GM19023 (cell line): ENCODE measurements around the gene PI4KA.
"Not testable (repeated sequence)": the region's sequence is repeated elsewhere in the genome, so short reads cannot be mapped to it uniquely, and the experiment has no call there.

Experiments
- ATAC-seq: cut with Tn5 transposase; IDR thresholded peaks from one replicate; pipeline ENCODE4 v1.9.1; 2021; ENCODE audit warnings: mild to moderate bottlenecking, moderate library complexity; ENCODE audit not compliant: unreplicated experiment

Gene PI4KA

DNA sequence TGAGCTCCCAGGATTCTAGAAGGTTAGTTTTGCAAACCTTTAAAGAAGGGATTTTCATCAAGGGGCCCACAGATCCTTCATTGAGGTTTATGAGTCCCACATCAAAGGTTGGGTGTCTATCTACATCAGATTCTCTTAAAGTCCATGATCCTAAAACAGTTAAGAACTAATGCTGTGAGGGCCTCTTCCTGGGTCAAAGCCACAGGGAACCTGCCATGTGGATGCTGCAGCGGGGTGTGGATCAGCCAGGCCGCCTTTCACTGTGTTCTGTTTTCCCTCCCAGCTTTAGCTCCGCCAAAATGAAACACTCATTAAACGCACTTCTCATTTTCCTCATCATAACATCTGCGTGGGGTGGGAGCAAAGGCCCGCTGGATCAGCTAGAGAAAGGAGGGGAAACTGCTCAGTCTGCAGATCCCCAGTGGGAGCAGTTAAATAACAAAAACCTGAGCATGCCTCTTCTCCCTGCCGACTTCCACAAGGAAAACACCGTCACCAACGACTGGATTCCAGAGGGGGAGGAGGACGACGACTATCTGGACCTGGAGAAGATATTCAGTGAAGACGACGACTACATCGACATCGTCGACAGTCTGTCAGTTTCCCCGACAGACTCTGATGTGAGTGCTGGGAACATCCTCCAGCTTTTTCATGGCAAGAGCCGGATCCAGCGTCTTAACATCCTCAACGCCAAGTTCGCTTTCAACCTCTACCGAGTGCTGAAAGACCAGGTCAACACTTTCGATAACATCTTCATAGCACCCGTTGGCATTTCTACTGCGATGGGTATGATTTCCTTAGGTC is 79.4 kb downstream of the PI4KA start:
- no peak for ATAC-seq

DNA sequence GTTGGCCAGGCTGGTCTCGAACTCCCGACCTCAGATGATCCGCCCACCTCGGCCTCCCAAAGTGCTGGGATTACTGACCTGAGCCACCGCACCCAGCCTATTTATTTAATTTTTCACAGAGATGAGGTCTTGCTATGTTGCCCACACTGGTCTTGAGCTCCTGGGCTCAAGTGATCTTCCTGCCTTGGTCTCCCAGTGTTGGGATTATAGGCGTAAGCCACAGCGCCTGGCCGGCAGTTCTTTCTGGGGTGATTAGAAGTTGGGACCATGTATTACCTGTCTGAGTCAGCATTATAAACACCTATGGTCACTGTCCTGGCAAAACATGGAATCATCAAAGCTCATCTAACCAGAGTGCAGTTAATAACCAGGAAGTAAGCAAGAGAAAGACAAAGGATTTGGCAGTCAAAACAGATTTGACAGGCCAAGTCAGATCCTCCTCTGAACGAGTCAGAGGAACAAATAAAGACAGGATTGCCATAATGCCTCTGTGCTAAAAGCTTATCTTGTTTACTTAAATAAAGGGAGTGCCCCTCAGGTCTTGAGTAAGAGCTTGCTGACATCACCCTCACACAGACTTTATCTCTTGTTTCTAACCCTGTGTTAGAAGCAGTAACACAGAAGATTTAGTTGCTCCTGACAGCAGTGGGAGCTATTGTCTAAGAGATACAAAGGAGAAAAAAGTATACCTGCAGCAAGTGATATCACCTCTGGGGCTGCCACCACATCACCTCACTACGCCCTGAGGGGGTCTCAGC is 81.0 kb downstream of the PI4KA start:
- no peak for ATAC-seq

DNA sequence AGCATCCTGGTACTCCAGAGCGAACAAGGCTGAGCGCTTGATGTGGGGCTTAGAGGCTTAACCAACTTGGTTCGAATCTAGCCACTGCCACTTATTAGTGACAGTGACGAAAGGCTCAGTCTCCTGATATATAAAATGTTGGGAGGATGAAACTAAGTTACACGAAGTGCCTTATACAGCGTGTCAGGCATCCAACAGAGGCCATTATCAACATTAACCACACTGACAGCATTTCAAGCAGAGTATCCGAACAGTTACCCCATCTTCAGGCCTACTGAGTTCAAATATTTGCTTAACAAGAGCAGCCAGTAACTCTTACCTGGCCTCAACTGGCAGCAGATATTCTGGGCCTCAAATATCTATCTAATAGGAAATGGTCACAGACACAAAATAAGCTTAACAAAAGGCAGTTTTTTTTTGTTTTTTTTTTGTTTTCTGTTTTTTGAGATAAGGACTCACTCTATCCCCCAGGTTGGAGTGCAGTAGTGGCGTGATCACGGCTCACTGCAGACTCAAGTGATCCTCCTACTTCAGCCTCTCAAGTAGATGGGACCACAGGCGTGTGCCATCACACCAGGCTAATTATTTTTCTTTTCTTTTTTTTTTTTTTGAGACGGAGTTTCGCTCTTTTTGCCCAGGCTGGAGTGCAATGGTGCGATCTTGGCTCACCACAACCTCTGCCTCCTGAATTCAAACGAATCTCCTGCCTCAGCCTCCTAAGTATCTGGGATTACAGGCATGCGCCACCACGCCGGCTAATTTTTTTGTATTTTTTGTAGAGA is 81.8 kb downstream of the PI4KA start:
- ATAC-seq: no peak

DNA sequence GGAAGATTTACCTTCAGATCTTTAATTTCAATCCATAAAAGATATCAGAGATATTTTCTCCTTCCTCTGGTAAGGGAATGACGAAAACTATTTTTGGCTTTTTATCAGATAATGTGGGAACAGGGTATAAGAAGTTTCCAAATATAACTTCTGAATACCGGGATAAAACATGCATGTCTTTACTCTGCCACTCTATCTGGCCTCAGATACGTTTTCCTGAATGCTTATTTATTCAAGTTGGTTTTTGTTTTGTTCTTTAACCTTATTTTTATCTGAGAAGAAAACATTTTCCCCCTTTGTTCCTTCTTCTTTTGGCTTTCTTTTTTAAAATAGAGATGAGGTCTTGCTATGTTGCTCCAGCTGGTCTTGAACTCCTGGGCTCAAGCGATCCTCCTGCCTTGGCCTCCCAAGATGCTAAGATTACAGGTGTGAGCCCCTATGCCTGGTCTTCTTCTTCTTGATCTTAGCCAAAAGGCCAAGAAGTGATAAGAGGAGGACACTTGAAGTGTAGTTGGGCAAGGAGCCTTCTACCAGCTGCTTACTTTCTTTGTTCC is 83.2 kb downstream of the PI4KA start:
- no peak for ATAC-seq

DNA sequence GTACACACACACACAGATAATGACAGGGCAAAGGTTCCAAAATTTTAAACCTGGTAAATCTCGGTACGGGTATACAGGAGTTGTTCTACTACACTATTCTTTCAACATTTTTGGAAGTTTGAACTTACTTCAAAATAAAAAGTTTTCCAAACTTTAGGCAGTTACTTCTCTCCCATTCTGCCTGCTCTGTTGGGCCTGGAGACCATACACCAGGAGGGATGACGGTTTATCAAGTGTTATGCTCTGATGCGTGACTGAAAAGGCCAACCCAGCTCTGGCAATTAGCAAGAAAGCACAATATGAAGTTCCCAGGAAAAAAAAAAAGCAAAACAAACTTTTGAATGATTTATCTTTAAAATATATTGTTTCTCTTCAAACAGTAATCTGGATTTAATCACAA is 83.7 kb downstream of the PI4KA start:
- no peak for ATAC-seq

DNA sequence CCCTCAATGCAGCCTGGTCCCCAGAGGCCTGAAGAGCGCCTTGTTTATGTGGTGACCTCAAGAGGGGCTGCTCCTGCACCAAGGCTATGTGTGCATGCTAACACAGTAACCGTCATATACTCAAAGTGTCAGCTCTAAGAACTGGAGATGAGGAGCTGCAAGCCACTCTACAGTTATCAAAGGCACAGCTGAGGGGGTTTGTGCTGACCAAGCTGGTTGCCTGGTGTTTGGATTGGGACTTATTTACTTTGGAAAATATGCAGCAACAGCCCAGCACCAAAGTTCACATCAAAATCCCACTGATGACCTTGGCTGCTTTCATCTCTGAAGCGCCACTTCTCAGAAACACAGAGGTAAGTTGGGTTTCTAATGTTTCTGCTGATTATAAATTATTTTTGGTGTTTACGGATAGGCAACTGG is 84.8 kb downstream of the PI4KA start, which contains the start of gene SERPIND1:
SERPIND1 (plus strand) TSS at position 321 of the 420 bp plus-strand sequence. CDS start 5,200 bp downstream, outside the sequence.
- no peak for ATAC-seq

DNA sequence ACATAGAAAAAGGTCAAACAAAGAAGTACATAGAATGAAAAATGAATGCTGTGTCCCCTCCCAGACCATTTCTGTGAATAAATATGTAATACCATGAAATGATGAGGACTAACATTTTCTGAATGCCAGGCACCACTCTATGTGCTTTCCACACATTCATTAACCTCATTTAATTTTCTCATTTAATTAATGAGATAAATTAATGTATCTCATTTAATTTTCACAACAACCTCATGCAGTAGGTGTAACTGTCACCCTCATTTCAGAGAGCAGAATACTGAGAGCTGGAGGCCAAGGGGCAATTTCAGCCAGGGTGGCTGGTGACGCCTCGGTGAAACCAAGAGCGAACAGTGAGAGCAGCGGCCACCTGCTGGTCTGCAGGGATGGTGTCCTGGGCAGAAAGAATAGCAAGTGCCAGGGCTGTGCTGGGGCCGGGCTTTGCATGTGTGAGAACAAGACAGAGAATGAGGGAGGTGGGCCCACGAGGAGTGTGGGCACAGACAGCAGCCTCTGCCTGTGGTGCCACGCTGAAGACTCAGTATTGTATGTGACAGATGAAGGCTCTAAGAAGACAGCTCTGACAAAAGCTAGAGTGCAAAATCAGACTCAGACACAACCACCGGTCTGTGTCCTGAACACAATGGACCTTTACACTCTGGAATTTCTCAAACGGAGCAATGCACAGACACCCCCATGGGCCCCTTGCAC is 86.5 kb downstream of the PI4KA start:
- ATAC-seq: no peak

DNA sequence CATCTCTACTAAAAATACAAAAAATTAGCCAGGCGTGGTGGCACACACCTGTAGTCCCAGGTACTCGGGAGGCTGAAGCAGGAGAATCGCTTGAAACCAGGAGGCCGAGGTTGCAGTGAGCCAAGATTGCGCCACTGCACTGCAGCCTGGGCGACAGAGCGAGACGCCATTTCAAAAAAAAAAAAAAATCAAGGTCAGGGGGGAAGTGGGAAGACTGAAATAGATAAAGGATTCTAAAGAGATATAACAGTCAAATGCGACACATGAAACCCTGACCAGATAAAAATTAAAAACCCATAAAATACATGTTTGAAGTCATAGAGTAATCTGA is 89.2 kb downstream of the PI4KA start:
- not testable (repeated sequence) for ATAC-seq

DNA sequence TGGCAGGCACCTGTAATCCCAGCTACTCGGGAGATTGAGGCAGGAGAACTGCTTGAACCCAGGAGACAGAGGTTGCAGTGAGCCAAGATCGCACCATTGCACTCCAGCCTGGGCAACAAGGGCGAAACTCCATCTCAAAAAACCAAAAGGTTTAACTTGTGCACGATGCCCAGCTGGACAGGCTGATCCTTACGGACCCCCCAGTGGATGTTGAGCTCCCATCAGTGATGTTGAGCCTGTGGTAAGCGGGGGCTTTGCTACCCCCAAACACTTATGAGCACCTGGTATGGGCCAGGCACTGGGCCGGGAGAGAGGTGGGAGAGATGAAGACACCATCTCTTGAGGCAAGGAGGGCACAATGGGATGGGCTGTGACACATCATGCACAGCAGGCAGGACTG is 92.1 kb downstream of the PI4KA start:
- ATAC-seq: no peak

DNA sequence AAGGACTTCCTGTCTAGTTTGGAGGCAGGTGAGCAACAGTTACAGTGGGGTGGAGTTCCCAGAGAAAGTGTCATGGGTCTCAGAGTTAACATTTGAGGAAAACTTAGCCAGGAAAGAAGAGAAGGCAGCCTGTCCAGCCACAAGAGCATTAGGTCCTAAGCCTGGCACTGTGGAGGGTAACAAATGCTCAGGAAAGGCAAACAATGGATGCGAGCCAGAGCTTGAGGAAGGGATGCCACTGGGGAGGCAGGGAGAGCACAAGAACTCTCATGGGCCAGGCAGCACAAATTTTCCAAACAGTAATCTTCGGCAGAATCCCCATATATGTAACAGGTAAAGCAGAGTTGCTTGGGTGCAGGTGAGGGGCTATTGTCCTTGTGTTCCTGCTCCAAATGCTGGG is 92.7 kb downstream of the PI4KA start:
- ATAC-seq: no peak

DNA sequence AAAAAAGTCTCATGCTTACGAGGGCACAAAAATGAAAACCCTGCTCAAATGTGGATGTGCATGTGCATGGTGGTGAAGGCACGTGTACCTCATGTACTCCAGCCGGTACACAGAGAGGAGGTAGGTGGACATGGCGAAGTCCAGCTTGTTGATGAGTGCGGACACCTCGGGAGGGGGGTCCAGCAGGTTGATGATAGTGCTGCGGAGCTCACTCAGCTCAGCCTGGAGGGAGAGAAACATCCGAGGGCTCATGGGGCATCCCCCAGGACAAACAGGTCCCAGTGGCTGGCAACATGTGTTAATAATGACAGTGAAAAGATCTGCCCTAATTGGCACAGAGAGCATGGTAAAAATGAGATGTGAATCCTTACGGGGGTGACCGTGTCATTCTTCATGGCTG is 93.9 kb downstream of the PI4KA start:
- ATAC-seq: no peak

DNA sequence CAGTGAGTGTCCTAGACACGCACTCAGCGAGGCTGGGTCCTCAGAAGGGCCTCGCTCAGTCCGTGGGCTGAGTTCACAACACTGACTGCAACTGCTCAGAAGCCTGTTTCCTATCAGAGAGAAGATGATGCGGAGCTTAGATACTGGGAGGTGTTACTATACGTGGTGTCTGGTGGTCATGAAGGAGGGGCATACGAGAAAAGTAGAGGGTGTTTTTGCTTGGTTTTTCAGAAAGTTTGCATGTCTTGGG is 94.2 kb downstream of the PI4KA start:
- no peak for ATAC-seq

DNA sequence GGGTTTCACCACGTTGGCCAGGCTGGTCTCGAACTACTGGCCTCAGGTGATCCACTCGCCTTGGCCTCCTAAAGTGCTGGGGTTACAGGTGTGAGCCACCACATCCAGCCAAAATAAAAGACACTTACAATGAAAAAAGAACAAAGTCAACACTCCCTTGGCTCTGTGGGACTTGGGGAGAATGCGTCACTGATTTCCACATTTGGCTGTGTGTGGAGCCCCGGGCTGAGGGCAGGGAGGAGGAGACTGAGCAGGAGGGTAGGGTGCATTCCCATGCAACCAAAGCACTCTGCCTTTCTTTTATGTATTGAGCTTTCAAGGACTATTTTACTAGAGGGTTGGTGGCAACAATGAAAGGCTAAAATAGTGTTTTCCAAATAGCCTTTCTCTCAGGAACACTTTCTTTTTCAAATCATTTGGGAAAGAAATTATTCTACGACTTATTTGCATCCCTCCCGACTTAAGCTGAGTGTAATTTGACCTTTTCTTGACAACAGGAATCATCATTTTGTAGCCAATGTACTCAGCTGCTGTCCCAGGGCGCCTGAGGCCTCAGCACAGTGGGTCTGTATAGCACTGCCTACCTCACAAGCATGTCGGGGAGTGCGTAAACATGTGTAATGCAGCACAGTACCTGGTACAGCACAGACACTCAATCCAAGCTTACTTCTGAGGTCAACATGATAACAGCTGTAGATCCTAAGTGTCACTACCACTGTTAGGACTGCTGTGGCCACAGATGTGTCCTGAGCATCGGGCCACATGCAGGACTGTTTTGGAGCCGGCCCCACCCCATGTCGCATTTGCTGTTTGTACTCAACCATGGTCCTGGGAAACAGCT is 94.8 kb downstream of the PI4KA start:
- ATAC-seq: no peak

DNA sequence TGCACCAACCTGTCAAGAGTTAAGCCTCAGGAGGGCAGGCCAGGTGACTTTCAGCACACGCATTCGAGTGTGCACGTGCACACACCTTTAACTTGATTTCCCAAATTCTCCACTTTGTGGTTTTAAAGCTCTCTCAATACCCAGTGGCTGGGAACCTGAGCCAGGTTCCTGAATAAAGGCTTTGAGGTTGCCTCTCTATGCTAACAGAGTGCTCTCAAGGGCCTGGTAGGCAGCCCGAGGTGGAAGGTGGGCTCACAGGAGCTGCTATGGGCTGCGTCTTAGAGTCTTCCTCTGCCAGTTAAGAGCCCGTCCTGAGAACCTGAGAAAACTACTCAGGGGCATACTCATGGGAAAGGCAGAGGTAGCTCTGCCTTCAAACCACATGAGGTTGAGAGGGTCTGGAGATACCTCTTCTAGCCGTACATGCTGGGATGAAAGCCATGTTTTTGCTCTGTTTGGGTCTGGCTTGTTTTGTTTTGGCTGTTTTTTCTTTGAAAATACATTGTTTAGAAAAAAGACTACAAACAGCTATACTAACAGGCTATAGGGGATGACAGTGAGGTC is 96.3 kb downstream of the PI4KA start:
- ATAC-seq: no peak

DNA sequence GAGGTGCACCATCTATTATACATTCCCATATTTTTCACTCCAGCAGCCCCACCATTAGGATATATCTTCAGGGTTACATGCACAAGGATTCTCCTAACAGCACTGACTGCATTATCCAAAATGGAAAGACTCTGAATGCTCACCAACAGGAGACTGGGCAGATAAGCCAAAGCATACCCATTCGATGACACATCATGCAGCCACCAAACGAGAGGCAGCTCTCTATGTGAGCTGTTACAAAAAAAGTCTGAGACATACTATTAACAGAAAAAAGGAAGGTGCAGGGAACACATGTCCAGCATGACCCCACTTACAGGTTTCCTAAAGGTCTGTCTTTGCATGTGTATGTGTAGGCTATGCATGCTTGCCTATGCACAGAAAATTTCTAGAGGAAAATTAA is 97.1 kb downstream of the PI4KA start:
- ATAC-seq: no peak

DNA sequence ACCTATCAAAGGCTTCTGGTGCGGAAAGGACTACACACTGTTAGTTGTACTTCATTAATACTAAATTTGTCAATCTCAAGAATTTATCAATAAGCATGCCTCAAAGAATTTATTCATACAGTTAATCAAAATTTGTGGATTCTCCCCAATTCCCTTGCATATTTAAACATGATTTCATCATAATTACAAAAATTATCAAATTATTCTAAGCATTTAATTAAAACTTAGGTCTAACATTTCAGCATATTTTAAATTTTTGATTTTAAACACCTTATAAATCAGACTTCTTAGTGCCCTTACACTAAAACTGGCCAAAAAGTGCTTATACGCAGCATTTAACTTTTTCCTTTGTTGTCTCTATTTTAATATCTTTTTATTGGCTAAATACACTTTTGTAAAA is 98.5 kb downstream of the PI4KA start:
- no peak for ATAC-seq

DNA sequence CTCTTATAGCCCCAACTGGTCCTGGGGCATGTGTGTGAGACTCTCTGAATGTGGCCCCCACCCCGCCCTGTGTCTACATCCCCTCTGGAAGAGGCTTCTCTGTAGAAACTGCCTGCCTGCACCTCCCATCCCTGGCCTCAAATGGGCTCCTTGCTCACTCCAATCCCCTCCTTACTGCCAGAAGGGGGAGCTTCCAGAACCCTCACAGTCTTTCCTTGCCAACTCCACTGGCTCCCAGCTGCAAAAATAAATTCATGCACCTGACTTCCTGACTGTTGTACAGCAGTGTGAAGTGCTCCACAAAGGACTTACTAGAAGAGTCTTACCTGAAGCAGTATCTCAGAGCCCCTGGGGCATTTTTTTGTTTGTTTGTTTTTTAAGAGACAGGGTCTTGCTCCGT is 99.9 kb downstream of the PI4KA start:
- no peak for ATAC-seq

DNA sequence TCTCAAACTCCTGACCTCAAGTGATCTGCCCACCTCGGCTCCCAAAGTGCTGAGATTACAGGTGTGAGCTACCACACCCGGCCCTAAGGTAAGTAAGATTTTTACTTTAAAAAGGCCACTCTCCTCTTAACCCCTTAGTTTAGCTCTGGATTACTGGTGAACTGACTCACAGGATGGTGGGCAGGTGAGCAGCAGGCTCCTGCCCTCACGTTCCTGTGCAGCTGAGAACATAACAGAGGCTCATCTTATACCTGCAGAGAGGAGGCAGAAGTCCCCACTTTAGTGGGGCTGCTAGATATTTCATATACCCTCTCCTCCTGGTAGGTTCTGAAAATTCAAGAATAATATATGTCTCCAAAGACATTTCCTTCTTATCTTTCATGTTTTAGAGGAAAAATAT is 101.8 kb downstream of the PI4KA start:
- ATAC-seq: no peak

DNA sequence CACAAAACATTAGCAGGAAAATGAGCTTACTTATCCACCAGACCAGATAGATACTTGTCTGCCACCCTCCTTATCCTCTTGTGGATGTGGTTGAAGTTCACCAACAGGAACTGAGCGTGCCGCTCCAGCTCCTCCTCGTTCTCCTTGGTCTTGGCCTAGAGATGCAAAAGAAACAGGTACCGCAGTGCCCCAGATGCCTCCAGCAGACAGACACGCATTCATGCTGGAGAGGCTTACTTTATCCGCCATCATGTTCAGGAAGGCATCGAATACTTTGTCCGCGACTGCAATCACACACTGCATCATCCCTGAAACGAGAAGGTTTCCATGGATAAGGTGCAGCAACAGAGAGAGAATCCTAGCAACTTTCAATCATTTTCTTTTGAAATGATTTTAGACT is 105.7 kb downstream of the PI4KA start:
- ATAC-seq: no peak
